ENCODE data around the gene ARMC6.

ARMC6 gene

GRCh38 chr19:19032420-19033175, 805 bp upstream of the ARMC6 start:
- peak; percentile 75 for DNase-seq (ENCODE audit: extremely low read depth, low read depth)
- no peak for TF ChIP-seq CTCF (IDR thresholded peaks at IDR 0.05; ENCODE audit: low read depth, low read length)

GRCh38 chr19:19033176-19033425, 302 bp upstream of the ARMC6 start:
- TF ChIP-seq CTCF (IDR thresholded peaks at IDR 0.05; ENCODE audit: low read depth, low read length) = no peak
- DNase-seq (ENCODE audit: extremely low read depth, low read depth) = no peak

- TF ChIP-seq CTCF (IDR thresholded peaks at IDR 0.05; ENCODE audit: low read depth, low read length) = no peak
- no peak for DNase-seq (ENCODE audit: extremely low read depth, low read depth)
These were observed 811 bp downstream of the ARMC6 start for GRCh38 chr19:19034204-19034624.

GRCh38 chr19:19039901-19040300, 6.5 kb downstream of the ARMC6 start:
- TF ChIP-seq CTCF (IDR thresholded peaks at IDR 0.05; ENCODE audit: low read depth, low read length) = no peak
- no peak for DNase-seq (ENCODE audit: extremely low read depth, low read depth)

GRCh38 chr19:19040417-19040816, 7.0 kb downstream of the ARMC6 start:
- DNase-seq (ENCODE audit: extremely low read depth, low read depth) = peak; percentile 90
- no peak for TF ChIP-seq CTCF (IDR thresholded peaks at IDR 0.05; ENCODE audit: low read depth, low read length)

GRCh38 chr19:19042732-19043280, 9.4 kb downstream of the ARMC6 start:
- no peak for DNase-seq (ENCODE audit: extremely low read depth, low read depth)
- no peak for TF ChIP-seq CTCF (IDR thresholded peaks at IDR 0.05; ENCODE audit: low read depth, low read length)

- no peak for TF ChIP-seq CTCF (IDR thresholded peaks at IDR 0.05; ENCODE audit: low read depth, low read length)
- no peak for DNase-seq (ENCODE audit: extremely low read depth, low read depth)
These were observed 10.1 kb downstream of the ARMC6 start for GRCh38 chr19:19043481-19043880.

Data from AG09319 (cell line).